GM21360 (cell line): ENCODE data around the gene DENND2A.
"Not testable (repeated sequence)": the region's sequence is repeated elsewhere in the genome, so short reads cannot be mapped to it uniquely, and the experiment has no call there.

Experiments used
- ATAC-seq: cut with Tn5 transposase; IDR thresholded peaks from one replicate; pipeline ENCODE4 v1.9.1; 2021; ENCODE audit warnings: mild to moderate bottlenecking, moderate library complexity; ENCODE audit not compliant: unreplicated experiment

Gene DENND2A

DNA sequence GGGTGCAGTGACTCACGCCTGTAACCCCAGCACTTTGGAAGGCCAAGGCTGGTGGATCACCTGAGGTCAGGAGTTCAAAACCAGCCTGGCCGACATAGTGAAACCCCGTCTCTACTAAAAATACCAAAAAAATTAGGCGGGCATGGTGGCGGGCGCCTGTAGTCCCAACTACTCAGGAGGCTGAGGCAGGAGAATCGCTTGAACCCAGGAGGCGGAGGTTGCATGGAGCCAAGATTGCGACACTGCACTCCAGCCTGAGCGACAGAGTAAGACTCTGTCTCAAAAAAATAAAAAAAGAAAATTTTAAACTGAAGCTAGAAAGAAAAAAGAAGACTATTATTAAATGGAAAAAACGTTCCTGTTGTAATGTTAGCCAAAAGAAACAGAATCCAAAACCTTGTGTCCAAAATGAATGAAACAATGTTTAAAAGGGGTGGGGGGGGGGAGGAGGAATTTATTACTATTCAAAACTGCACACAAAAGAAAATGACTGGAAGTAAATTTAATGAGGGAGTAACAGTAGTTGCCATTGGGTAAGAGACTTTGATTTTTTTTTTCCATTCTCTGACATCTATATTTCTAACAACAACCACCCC is 20.6 kb downstream of the DENND2A start:
- not testable (repeated sequence) for ATAC-seq

GRCh38 chr7:140619176-140619575 is 21.4 kb downstream of the DENND2A start:
- ATAC-seq: no peak

- no peak for ATAC-seq
Measured at GRCh38 chr7:140618306-140618705, 22.3 kb downstream of the DENND2A start.

- no peak for ATAC-seq
Measured at GRCh38 chr7:140617081-140617480, 23.5 kb downstream of the DENND2A start.

GRCh38 chr7:140616328-140616727 is 24.3 kb downstream of the DENND2A start:
- ATAC-seq: no peak

DNA sequence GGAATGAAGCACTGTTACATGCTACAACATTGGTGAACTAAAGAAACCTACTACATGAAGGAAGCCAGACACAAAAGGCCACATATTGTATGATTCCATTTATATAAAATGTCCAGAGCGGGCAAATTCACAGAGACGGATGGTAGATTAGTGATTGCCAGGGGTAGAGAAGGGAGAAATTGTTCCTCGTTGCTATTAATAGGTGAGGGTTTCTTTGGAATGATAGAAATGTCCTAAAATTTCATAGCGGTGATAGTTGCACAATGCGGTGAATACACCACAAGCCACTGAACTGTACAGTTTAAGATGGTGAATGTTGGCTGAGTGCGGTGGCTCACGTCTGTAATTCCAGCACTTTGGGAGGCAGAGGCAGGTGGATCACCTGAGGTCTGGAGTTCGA is 29.0 kb downstream of the DENND2A start:
- ATAC-seq: no peak

DNA sequence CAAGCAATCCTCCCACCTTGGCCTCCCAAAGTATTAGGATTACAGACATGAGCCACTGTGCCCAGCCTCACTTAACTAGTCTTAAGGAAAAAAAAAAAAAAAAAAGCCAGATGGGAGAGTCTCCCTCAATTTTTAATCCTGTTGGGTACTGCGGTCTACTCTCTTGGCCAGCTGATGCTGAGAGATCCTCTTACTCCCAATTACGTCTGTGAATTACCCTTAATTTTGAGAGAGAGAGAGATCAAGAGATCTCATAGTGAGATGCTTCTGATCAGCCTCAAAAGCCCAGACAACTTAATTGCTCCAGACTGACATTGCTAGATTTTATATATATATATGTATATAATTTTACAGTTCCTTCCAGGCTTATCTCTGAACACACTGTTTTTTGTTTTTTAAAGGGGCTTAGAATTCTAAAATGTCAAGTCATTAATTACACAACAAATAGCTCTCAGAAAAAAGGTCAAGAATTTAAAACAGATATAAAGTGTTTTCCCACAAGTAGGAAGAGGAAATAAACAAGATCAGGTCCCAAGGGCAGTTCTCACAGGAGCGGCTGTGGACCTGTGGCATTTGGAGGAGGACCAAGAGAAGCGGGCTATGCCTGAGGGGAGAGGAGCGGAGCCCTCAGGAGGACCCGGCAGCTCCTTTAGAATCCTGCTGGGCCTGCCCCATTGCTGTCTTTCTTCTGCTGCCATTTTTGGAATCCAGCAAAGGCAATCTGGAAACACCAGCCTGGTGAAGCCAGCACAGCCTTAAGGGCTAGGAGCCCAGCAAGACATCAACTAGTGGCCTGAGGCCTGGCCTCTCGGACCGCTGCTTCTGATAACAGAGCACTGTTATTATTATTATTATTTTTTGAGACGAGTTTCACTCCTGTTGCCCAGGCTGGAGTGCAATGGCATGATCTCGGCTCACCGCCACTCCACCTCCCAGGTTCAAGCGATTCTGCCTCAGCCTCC is 30.1 kb downstream of the DENND2A start:
- no peak for ATAC-seq

DNA sequence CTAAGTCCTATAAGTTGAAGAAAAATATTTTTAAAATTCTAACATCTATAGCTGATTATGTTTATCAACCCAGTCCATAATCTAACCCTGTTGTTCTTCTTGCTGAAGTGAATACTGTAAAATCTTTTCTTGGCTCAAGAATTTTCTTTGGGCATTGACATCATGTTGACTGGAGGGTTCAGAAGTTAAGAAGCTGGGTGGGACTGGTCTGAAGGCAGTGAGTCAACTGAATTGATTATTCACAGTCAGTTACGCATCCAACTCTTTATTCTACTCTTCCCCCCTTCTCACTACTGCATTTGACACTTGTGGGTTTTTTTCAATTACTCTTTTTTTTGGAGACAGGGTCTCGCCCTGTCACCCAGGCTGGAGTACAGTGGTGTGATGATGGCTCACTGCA is 31.0 kb downstream of the DENND2A start:
- ATAC-seq: no peak

DNA sequence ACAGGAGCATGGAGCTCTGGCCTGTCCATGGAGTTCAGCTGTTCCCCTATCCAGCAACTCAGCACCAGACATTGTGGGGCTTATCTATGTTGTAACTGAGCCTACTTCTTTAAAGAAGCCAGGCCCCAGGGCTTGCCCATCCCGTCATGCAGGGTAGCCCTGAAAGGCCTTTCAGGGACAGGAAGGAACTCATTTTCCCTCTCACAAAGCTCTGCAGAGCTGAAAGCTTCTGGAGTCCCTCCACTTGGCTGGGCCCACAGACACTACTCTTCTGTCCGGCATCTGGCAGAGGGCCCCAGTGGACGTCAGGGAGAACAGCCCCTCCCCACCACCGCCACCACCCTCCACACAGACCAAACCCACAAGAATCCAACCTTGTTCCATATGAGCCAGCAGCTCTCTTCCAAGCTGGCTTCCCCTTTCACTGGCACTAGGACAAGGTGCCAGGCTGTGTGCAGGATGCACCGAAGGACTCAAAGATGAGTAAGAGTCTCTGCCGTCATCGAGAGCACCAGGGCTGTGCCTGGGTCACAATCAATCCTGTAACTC is 33.1 kb downstream of the DENND2A start:
- no peak for ATAC-seq

DNA sequence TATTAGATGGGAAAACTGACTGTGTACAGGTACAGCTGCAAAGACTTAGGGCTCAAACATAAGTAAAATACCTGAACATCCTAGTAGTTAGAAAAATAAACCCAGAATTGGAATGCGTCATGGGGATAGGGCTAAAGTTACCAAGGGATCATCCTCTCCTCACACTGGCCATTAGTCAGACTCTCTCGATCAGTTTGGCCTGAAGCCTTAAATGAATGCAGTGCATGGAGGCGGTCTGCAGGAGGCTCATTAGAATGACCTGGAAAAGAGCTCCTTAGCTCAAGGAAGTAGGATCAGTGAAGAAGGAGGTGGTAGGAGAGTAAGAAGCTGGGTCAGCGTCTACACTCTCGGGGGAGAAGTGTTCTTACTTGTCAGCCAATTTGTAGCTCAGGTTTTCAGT is 35.3 kb downstream of the DENND2A start:
- no peak for ATAC-seq

- no peak for ATAC-seq
Measured at GRCh38 chr7:140604760-140605159, 35.9 kb downstream of the DENND2A start.

GRCh38 chr7:140604076-140604475 is 36.5 kb downstream of the DENND2A start:
- no peak for ATAC-seq

- ATAC-seq: no peak
Measured at GRCh38 chr7:140601566-140602174, 38.9 kb downstream of the DENND2A start.

GRCh38 chr7:140600341-140600740 is 40.3 kb downstream of the DENND2A start:
- no peak for ATAC-seq

DNA sequence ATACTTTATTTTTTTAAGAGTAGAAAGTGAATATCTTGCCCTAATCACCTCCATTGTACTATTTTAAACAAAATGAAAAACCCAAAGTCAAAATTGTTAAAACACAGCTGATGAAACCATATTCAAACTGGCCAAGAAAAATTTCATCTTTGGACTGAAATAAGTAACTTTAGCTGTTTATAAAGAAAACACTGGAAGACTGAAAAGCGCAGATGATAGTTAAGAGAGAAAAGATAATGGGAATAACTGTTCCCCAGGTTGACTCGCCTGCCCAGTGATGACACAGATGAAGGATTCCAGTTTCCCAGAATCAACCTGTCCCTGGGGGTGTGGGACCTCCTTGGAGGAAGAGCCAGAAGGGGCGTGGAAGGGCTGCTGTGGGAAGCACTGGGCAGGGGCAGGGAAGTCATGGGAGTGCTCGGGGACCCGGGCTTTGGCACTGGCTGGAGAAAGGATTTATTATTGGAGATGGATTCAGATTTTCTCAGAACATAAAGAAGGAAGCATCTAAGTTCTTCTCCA is 43.1 kb downstream of the DENND2A start:
- ATAC-seq: no peak

- ATAC-seq: no peak
Measured at GRCh38 chr7:140596519-140597427, 43.8 kb downstream of the DENND2A start.

DNA sequence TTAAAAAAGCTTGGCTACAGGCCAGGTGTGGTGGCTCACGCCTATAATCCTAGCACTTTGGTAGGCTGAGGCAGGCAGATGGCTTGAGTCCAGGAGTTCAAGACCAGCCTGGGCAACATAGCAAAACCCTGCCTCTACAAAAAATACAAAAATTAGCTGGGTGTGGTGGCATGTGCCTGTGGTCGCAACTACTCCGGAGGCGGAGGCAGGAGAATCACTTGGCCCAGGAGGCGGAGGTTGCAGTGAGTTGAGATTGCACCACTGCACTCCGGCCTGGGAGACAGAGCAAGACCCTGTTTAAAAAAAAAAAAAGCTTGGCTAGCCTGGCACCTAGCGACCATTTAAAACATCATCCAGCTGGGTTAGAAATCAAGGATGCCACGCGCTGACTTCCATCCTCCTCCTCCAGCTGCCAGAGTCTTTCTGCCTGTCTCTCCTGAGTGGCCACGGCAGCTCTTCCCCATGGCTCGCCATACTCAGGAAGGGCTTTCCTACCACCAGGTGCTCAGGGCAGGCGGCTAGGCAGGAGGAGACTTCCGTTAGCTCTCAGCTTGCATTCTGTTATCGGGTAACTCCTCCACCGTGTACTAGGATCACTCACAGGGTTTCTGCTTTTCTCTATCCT is 45.0 kb downstream of the DENND2A start:
- no peak for ATAC-seq

GRCh38 chr7:140594131-140594691 is 46.4 kb downstream of the DENND2A start:
- no peak for ATAC-seq

- no peak for ATAC-seq
Measured at GRCh38 chr7:140593672-140593982, 47.0 kb downstream of the DENND2A start.
